Sigmoid colon (tissue), 4 donors: ENCODE measurements around the gene TLE1.

ENCODE experiments used
- POLR2AphosphoS5 ChIP-seq, 4 donors: sonication (generic); formaldehyde crosslinking; IDR thresholded peaks; one replicate each; pipeline ENCODE4 v1.6.1; 2017; ENCODE audit warnings: antibody characterized with exemption in 4 of 4
- TF ChIP-seq, protein P1 (sequence below), 4 experiments: fragments of 450-650 bp in 3 of 4; fragments of 200-600 bp in 1 of 4; IDR thresholded peaks; one replicate each; pipeline ENCODE4 v1.5.1; 2016 to 2019; ENCODE audit warnings: antibody characterized with exemption in 4 of 4, mild to moderate bottlenecking in 3 of 4, moderate library complexity in 2 of 4

DNA sequence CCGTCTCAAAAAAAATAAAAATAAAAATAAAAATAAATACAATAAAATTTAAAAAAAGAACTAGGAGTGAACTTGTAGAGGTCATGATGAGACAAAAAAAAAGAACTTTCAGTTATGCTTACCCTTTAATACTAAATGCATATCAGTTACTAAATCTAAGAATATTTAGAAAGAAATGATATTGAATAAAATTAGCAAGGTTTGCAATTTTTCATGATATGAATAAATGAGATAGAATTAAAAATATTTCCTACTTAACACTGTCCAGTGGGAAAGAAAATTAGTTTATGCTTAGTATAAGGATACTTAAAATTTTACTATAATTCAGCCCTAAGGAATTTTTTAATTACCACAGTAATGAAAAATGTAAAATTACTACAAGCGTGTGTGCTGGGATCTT lies 132.4 kb downstream of the TLE1 start:
- TF ChIP-seq, protein P1, sequence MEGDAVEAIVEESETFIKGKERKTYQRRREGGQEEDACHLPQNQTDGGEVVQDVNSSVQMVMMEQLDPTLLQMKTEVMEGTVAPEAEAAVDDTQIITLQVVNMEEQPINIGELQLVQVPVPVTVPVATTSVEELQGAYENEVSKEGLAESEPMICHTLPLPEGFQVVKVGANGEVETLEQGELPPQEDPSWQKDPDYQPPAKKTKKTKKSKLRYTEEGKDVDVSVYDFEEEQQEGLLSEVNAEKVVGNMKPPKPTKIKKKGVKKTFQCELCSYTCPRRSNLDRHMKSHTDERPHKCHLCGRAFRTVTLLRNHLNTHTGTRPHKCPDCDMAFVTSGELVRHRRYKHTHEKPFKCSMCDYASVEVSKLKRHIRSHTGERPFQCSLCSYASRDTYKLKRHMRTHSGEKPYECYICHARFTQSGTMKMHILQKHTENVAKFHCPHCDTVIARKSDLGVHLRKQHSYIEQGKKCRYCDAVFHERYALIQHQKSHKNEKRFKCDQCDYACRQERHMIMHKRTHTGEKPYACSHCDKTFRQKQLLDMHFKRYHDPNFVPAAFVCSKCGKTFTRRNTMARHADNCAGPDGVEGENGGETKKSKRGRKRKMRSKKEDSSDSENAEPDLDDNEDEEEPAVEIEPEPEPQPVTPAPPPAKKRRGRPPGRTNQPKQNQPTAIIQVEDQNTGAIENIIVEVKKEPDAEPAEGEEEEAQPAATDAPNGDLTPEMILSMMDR (IDR thresholded peaks at IDR 0.05): no peak
- TF ChIP-seq POLR2AphosphoS5 (IDR thresholded peaks at IDR 0.05): no peak
